HG03139 (cell line): Measurements from ENCODE around the gene EIF2B4.

Source experiments
- ATAC-seq: cut with Tn5 transposase; IDR thresholded peaks from one replicate; pipeline ENCODE4 v1.9.1; 2021; ENCODE audit not compliant: unreplicated experiment

Gene EIF2B4

DNA sequence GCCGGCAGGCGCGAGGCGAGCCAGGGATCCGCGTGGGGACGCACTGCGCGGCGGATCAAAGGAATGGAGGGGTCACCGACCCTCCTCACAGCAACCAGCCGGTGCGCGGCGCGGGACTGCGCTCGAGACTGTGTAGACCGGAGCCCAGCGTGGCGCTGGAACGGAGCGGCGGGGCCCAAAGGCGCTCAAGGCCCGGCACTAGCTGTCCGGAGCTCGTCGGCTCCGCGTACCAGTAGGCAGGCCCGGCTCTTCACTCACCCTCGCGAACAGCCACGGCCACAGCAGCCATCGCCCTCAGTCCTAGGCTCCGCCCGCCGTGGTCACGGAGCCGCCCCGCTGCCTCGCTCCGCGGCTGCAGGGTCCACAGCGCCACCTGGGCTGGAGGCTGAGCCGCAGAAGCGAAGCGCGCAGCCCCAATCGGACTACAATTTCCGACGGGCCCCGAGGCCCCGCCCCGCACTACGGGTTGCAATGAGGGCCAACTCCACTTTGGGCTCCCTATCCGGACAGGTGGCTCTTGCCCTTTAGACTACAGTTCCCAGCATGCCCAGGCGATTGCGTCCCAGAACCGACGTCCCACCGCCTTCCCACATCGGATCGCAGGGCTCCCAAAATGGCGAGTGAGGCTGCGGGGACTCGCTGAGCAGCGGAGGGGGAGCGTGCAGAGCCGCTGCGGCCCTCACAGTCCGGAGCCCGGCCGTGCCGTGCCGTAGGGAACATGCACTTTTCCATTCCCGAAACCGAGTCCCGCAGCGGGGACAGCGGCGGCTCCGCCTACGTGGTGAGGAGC lies at the start of gene EIF2B4, which contains the start of gene SNX17:
TSS of gene EIF2B4 (minus strand) at position 313 of the 790 bp plus-strand sequence. CDS start at position 289, 24 bp downstream.
TSS of gene SNX17 (plus strand) at position 591 of the 790 bp plus-strand sequence. CDS start at position 719, 128 bp downstream.
- ATAC-seq = peak; percentile 88

GRCh38 chr2:27416151-27416550 lies 46.0 kb upstream of the EIF2B4 start:
- ATAC-seq = no peak

DNA sequence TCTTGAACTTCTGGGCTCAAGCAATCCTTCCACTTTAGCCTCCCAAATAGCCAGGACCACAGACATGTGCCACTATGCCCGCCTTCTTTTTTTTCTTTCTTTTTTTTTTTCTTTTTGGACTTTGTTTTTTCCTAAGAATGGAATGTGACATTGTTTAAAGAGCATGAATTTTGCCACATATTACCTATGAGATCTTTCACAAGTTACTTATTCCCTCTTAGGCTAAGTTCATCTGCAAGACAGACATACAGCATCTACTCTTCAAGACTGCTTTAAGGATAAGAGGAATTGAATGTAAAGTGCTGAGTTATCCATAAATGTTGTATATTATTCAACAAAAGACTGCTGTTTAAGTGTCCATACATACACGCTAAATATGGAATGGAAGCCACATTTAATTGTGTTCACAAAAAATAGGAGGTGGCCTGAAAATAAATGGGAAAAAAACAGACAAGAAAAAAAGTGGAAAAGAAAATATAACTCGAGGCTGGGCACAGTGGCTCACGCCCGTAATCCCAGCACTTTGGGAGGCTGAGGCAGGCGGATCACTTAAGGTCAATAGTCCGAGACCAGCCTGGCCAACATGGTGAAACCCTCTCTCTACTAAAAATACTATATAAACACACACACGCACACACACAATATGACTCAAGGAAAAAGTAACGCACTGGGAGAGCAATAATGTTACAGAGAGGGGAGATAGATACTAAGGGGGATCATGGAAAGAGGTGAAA lies 42.4 kb upstream of the EIF2B4 start:
- ATAC-seq = no peak

GRCh38 chr2:27409321-27410073 lies 39.4 kb upstream of the EIF2B4 start, which contains the start of gene PPM1G:
TSS of gene PPM1G (minus strand) at chr2:27409591. CDS start at chr2:27409422, 169 bp downstream.
- peak; percentile 89 for ATAC-seq

- ATAC-seq = peak; percentile 30
These were observed 38.6 kb upstream of the EIF2B4 start for GRCh38 chr2:27408601-27409320.

GRCh38 chr2:27407798-27408491 lies 37.8 kb upstream of the EIF2B4 start:
- ATAC-seq = no peak

DNA sequence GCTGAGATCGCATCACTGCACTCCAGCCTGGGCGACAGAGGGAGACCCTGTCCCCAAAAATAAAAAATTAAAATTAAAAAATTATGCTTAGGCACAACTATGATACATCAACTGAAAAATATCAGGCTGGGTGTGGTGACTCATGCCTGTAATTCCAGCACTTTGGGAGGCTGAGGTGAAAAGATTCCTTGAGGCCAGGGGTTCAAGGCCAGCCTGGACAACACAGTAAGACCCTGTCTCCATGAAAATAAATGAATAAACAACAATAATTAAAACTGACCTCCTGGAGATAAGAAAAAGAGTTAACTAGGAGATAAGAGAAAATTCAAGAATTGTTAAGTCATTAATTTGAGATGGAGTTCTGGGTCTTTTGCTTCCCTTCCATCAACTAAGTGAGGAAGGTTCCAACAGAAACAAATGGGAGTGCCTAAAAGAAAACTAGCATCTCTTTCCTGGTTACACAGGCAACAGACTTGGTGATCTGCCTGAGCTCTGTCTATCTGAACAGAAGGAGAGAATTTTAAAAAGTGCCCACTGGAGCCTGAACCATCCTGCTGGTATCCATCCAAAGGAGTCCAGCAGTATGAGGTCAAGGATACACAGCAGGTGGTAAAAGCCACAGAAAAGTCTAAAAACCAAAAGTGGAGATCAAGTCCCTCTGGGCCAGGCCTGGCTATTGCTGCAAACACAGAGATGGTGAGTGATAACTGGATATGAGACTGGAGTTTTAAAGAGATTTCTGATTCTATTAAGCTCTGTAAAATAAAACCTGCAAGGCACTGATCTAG lies 30.4 kb upstream of the EIF2B4 start:
- no peak for ATAC-seq

DNA sequence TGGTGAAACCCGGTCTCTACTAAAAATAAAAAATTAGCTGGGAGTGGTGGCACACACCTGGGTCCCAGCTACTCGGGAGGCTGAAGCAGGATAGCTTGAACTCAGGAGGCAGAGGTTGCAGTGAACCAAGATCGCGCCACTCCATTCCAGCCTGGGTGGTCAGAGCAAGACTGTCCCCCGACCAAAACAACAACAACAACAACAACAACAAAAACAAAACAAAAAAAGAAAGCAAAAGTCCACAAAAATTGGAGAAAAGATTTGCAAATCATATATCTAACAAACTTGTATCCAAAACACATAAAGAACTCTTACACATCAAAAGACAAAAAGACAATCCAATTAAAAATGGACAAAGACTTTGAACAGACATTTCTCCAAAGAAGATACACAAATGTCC lies 28.8 kb upstream of the EIF2B4 start:
- no peak for ATAC-seq

DNA sequence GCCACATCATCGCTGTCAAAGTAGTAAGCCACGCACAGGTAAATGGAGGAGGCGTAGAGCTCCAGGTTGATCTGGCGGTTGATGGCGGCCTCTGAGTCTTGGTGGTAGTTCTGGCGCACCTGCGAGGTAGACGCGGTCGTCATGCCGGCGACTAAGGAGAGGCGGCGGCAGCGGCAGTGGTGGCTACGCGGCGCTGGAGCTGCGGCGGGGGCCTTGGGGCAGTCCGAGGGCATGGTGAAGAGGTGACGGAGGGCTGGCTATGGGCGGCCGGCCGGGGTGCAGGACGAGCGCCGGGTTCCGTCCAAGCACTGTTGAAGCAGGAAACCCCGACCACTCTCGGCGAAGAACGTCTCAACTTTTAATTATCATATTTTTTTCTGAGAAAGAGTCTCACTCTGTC lies 23.1 kb upstream of the EIF2B4 start:
- ATAC-seq = no peak

- no peak for ATAC-seq
These were observed 20.9 kb upstream of the EIF2B4 start for GRCh38 chr2:27390822-27391679.

GRCh38 chr2:27381577-27382181 lies 11.5 kb upstream of the EIF2B4 start:
- no peak for ATAC-seq

- peak; percentile 72 for ATAC-seq
These were observed 10.7 kb upstream of the EIF2B4 start, which contains the start of gene ZNF513 for GRCh38 chr2:27380626-27381545. TSS of gene ZNF513 (minus strand) at chr2:27380734. CDS start at chr2:27380526, 208 bp downstream.

DNA sequence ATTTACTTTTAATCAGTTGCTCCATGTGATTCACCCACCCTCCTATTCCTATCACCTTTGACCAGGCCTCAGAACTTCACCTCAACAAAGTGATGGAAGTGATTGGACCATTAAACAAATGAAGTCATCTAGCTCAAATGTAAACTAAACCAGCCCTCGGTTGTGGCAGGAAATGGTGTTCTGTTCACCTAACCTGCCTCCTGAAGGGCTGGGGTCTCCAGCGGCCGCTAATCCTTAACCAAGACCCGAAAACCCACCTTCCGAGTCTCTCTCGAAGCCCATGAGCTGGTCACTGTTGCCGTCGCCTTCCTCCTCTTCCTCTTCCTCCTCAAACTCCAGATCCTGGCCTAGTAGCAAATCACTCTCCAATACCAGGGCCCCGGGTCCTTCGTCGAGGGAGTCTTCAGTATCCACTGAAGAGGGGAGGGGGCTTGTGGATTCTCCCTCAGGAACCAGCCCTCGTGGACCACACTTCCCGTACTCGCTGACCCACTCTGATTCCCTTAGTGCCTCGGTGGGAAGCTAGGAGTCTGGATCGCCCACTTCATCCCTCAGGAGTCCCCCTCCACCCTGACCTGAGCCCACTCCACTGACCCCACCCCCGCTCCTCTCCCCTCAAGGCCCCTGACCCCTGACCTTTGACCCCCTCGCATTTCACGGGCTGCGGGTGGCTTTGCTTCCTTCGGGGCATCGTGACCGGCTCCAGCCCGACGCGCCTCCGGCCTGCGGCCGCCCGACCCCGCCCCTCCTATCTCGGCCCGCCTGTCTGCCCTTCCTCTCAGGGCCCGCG lies 9.9 kb upstream of the EIF2B4 start:
- ATAC-seq = no peak

GRCh38 chr2:27379383-27379835 lies 9.3 kb upstream of the EIF2B4 start:
- no peak for ATAC-seq

DNA sequence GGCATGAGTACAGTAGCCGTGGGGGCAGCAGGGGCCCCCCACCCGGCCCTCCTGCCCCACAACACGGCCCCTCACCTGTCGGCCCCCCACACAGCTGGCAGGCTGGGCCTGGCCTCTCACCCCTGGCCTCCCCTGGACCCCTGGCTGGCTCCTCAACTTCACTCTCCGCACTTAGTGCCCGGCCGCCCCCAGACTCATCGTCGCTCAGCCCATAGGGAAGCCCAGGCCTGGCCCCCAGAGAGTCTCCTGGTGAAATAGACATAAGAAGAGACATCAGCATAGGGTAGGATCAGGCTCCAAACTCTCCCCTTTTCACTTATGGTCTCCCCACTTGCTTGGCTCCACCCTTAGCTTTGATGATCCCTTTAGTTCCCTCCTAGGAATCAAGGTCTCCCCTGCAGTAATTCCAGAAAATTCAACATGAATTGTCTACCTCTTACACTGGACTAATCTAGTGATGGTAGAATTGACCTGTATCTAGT lies 8.7 kb upstream of the EIF2B4 start:
- no peak for ATAC-seq
